Central memory CD4-positive, alpha-beta T cell (primary cell): Measurements from ENCODE around the gene GALNT10.
"Not testable (repeated sequence)": the region's sequence is repeated elsewhere in the genome, so short reads cannot be mapped to it uniquely, and the experiment has no call there.

Experiments
- DNase-seq: peaks from one replicate; pipeline ENCODE4 v3.0.0; 2022

Gene GALNT10

GRCh38 chr5:154358516-154359220 lies 168.1 kb downstream of the GALNT10 start:
- no peak for DNase-seq

DNA sequence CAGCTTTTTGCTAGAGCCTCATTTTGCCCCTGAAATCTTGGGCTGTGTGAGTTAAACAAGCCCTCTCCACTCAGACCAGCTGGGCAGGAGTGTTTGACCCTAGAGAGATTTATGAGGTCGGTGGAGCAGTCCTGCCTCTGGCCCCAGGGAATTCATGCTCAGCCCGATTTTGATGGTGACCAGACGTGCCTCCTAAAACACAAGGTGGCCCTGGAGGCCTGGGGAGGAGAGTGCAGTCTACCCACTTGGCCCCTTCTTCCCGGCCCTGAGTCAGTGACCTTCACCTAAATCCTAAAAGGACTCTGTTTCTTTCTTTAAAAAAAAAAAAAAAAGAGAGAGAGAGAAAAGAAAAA lies 168.7 kb downstream of the GALNT10 start:
- no peak for DNase-seq

GRCh38 chr5:154360241-154360640 lies 169.7 kb downstream of the GALNT10 start:
- not testable (repeated sequence) for DNase-seq

DNA sequence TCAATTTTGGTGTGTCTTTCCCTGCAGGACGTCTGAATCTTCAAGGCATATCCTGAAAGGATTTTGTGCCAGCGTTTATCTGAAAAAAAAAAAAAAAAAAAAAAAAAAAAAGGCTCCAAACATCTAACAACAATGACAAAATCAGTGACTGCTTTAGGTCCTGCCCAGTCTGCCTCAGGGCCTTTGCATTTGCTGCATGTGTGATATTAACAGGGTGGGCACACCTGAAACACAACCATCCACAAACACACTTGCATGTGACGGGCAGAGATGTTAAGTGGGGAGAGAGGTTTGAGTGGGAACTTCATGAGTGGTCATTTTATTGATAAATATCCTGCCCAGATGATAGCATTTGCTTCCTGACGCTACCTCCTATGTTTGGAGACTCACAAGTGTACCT lies 172.9 kb downstream of the GALNT10 start:
- DNase-seq, result no peak

DNA sequence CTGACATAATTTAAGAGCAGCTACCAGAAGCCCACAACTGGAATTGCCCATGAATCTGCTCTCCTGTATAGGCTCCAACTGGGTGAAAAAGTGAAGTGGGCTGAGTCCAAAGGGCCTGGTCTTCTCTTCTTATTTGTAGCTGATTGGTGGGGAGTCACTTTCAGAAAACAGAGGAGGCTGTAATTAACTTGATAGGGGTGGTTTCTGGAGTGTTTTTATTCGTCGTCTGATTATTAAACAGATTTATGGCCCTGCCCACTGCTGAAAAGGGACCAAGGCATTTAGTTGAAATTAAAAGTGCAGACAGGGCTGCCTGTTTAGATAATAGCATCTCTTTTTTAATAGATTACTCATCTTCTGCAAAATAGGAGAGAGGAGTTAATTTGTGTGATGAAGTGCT lies 174.2 kb downstream of the GALNT10 start:
- DNase-seq, result no peak

DNA sequence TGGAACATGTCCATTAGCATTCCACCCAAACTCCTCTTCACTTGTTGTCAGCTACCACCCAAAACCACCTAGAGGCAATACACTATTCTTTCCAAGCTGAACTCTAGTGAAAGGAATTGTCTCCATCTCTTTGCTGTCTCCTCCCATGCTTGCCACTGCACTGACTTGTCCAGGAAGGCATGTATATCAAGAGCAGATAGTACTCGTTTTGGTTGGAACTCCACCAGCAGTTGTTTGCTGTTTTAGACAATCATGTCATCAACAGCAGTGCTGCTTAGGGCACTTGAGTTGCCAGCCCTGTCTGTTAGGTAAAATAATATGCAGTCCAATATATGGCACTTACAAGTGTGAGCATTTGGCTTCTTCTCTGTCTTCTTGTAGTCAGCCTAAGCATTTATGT lies 175.3 kb downstream of the GALNT10 start:
- DNase-seq, result no peak

DNA sequence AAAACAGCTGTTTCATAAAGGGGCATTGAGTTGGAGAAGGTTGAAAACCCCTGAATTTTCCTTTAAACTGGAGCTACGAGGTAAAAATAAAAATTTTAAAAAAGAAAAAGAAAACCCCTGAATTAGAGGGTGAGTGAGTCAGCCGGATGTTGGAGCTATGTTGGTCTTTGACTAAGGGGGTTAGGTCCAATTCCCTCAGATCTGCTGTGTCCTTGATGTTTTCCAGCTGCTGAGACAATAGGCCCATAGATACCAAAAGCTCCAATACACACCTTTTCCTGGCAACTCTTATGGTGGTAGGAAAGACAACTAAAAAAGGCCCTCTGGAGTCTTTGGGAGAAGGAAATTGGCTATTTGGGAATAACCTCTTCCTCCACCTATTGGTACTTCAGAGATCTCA lies 175.8 kb downstream of the GALNT10 start:
- no peak for DNase-seq

DNA sequence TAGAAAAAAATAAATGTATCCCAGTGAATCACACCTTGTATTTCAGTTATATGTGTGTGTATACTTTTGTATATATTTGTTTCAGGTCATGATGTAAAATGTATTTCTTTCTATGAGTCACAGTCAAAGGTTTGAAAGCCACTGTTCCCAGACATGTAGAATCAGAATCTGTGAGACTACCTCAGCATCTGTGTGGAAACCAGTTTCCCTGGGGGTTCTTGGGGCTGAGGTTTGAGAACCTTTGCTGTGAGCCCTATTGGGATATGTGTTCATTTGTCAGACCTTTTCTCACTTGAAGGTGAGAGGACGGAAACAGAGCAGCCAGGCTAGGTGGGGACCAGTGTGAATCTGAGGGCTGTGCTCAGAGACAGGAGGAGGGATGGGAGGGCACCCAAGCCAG lies 176.6 kb downstream of the GALNT10 start:
- DNase-seq, result no peak

GRCh38 chr5:154368041-154368800 lies 177.7 kb downstream of the GALNT10 start:
- DNase-seq, result no peak

GRCh38 chr5:154369682-154370081 lies 179.1 kb downstream of the GALNT10 start:
- DNase-seq, result no peak

DNA sequence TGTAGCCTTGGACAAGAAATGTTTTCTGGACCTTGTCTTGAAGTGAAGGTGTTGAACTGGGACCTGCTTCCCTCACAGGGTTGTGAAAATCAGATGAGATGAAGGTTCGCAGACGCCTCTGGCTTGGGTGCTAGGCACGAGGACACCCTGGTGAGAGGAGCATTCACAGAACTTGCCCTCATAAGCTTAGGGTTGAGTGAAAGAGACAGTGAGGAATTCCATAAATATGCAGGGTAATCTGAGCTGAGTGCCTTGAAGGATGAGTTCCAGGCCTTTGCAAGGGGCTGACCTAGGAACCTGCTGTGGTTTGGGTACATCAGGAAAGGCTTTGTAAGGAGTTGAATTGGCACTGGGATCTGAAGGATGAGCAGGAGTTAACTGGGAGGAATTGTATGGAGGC lies 179.6 kb downstream of the GALNT10 start:
- no peak for DNase-seq

DNA sequence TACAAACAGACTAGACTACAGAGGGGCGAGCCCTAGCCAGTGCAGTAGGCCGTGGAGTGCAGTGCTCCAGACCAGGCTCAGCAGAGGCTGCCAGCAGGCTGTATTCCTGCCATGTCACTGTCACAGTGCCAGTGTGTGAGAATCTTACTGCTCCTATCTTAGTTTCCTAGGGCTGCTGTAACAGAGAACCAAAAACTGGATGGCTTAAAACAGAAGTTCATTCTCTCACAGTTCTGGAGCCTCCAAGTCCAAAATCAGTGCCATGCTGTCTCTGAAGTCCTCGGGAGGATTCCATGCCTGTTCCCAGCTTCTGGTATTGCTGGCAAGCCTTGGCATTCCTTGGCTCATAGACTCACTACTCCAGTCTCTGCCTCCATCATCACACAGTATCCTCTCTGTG lies 180.3 kb downstream of the GALNT10 start:
- DNase-seq, result no peak

GRCh38 chr5:154371687-154372086 lies 181.2 kb downstream of the GALNT10 start:
- DNase-seq, result no peak

GRCh38 chr5:154372661-154373060 lies 182.1 kb downstream of the GALNT10 start:
- DNase-seq, result no peak

- DNase-seq, result no peak
Observed at GRCh38 chr5:154373326-154373725, 182.8 kb downstream of the GALNT10 start.

DNA sequence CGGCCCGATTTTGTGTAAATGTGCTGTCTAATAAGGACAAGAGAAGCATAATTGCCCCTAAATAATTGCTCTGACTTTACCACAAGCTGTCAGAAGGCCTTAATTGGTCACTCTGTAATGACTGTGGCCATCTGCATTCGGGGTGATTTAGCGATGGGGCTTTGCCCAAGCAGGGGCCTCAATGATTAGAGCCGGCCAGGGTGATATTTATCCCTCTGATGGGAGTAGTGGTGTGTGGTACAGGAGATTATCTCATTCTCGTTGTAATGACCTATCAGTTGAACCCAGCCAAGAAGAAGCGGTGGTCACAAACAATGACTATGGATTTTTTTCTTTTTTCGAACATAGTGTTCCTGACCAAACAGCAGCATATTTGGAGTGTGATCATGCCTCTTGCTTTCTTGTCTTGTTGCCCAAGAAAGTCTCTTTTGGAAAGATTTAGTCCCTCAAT lies 183.2 kb downstream of the GALNT10 start:
- DNase-seq, result no peak

DNA sequence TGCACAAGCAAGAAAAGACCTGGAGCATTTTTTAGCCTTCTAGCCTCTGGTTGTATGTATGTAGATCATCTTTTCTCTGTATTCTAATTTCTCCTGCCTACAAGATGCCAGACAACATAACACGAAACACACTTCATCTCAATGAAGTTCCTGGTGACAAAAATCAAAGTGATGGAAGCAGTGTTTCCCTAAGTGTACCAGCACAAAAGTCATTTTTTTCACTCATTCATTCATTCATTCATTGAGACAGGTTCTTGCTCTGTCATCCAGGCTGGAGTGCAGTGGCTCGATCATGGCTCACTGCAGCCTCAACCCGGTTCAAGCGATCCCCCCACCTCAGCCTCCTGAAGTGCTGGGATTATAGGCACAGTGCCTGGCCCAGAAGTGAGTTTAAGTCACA lies 183.7 kb downstream of the GALNT10 start:
- DNase-seq, result no peak

GRCh38 chr5:154375329-154376008 lies 184.9 kb downstream of the GALNT10 start:
- DNase-seq, result no peak

- DNase-seq, result no peak
Observed at GRCh38 chr5:154376481-154376880, 185.9 kb downstream of the GALNT10 start.

DNA sequence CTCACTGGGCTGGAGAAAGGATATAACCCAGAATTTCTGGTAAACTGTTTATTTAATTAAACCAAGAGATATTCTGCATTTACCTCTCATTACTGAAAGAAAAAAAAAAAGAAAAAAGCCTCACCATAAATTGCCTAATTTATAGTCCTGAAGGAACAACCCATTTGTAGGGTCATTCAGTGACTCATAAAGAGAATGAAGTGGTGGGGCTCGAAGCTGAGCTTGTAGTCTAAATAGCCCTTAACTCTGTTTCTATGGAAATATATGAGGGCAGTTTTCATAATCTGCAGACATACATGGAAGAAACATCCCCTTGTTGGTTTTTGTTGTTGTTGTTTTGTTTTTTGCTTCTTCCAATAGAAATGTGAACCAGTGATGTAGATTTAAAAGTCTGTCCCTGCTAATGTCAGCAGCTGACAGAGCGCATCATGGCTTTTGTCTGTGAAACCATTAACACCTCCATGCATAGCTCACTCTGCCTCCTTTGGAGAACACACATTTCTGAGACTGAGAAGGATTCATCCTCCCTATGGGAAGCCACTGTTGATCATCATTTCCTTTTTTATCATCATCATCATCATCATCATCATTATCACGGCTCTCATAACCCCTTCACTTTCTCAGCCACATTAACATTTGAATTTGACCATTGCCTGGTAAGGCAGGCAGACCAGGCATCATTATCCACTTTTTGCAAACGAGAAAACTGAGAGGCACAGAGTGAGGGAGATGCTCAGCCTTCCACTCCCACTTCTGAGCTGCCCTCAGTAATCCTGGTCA lies 187.4 kb downstream of the GALNT10 start:
- DNase-seq, result no peak

DNA sequence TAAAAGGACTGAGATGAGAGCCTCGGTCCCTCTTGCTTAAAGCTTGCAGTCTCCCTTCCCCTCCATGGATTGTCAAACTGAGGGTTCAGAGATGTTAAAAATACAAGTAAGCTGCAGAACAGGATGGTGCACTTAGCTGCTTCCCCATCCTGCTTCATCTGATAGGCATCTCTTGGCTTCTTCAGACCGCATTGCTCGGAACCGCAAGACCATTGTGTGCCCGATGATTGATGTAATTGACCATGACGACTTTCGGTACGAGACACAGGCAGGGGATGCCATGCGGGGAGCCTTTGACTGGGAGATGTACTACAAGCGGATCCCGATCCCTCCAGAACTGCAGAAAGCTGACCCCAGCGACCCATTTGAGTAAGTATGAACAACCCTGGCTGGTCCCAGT lies 189.7 kb downstream of the GALNT10 start:
- DNase-seq, result no peak

GRCh38 chr5:154384480-154385235 lies 194.1 kb downstream of the GALNT10 start:
- DNase-seq, result no peak

GRCh38 chr5:154385236-154385512 lies 194.6 kb downstream of the GALNT10 start:
- DNase-seq, result no peak
